Duodenal mucosa (tissue), 2 donors: Measurements from ENCODE around the gene PRSS53.
"Not testable (repeated sequence)": the region's sequence is repeated elsewhere in the genome, so short reads cannot be mapped to it uniquely, and the experiment has no call there.

Source experiments
- H3K27ac ChIP-seq: one replicate; pipeline ENCODE4 v1.7.0; 2013; ENCODE audit warnings: low read depth, low read length
- H3K27me3 ChIP-seq, 2 donors: one replicate each; pipeline ENCODE4 v1.7.0; 2013; ENCODE audit warnings: low read length in 2 of 2, control low read depth in 1 of 2; ENCODE audit not compliant: insufficient read depth in 2 of 2, control insufficient read depth in 1 of 2
- H3K36me3 ChIP-seq, 2 donors: one replicate each; pipeline ENCODE4 v1.7.0; 2013; ENCODE audit warnings: low read length in 2 of 2, control low read depth in 1 of 2; ENCODE audit not compliant: insufficient read depth in 2 of 2, control insufficient read depth in 1 of 2
- H3K4me1 ChIP-seq, 2 donors: one replicate each; pipeline ENCODE4 v1.7.0; 2013; ENCODE audit warnings: low read length in 2 of 2, control low read depth in 1 of 2; ENCODE audit not compliant: insufficient read depth in 2 of 2, control insufficient read depth in 1 of 2
- H3K4me3 ChIP-seq, 2 donors: one replicate each; pipeline ENCODE4 v1.7.0; 2013; ENCODE audit warnings: low read length in 2 of 2, low read depth in 1 of 2
- H3K9ac ChIP-seq, 2 donors: one replicate each; pipeline ENCODE4 v1.7.0; 2013; ENCODE audit warnings: low read length in 2 of 2, low read depth in 1 of 2
- H3K9me3 ChIP-seq, 2 donors: one replicate each; pipeline ENCODE4 v1.7.0; 2013; ENCODE audit warnings: low read length in 2 of 2, control low read depth in 1 of 2; ENCODE audit not compliant: control insufficient read depth in 1 of 2

Gene PRSS53

DNA sequence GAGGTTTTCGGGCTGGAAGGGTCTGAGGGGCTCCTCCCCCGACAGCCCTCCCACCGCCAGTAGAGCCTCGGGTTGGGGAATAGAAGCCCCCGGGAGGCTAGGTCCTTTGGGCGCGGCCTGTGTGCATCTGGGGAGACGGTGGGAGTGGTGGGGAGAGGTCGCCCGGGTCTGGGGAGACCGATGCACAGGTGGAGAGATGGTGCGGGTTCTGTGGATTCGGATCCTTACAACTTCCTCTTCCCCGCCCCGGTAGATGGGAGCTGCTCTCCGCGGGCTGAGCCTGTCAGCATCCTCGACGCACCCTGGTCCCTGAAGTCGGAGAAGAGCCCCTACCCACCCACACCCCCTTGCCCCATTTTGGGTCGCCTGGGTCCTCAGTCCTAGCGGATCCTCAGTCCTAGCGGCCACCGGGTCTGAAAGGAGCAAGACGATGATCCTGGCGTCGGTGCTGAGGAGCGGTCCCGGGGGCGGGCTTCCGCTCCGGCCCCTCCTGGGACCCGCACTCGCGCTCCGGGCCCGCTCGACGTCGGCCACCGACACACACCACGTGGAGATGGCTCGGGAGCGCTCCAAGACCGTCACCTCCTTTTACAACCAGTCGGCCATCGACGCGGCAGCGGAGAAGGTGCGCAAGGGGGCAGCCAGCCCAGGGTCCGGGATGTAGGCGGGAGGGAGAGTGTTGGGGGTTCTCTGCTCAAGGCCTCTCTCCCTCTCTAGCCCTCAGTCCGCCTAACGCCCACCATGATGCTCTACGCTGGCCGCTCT, 20.2 kb upstream of the PRSS53 start:
- H3K27ac ChIP-seq = peak overlapping the region; percentile 63
- H3K9me3 ChIP-seq = no peaks in the 10 kb centered on the region

DNA sequence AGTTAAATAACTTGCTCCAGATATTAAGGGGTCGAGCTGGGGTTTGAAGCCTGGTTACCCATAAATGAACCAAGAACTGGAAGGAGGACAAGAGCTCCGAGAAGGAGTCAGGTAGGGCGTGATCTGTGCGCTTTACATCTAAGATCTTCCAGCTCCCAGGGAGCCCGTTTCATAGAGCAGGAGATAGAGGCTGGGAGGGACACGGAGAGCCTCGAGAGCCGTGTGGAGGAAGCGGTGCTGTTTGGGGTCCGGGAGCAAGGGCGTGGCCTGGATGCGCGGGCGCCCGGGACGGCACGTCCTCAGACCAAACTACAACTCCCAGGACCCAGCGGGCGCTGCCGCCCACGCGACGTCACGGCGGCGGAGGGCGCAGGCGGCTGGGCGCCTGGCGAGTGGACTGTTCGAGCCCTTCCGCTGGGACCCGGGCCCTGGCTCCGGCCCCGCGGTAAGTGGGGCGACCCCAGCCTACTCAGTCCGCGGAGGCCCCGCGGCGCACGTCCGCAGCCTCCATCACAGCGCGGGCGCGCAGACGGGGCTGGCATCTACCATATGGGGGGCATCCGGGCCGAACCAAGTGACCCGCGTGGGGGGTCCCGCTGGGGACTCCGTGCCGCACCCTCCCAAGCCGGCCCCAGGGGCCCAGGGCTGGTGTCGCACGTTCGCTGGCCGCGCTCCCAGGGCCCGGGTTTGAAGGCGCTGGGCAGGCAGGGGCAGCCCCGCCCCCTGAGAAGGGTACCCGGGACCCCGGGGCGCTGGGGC, 19.5 kb upstream of the PRSS53 start, which contains the start of gene BCKDK:
BCKDK (plus strand) TSS at position 352 of the 759 bp plus-strand sequence. CDS start 838 bp downstream, outside the sequence.
- no peaks in the 10 kb centered on the region for H3K9me3 ChIP-seq
- H3K27me3 ChIP-seq = no peaks in the 10 kb centered on the region
- H3K4me1 ChIP-seq = peaks cover 19 to 25% of the 10 kb centered on the region in 2 donors
- H3K27ac ChIP-seq = peak within 1 kb of the TSS; percentile 63
- peaks cover 33 to 35% of the 10 kb centered on the region in 2 donors for H3K36me3 ChIP-seq
- H3K9ac ChIP-seq = peak within 1 kb of the TSS; percentile 78 to 85
- peak within 1 kb of the TSS; percentile 80 to 82 for H3K4me3 ChIP-seq

More for the DNA sequence above, 20.2 kb upstream of the PRSS53 start:
- Histone ChIP-seq H3K27me3 (no peaks in the 10 kb centered on the region), H3K9ac (peak overlapping the region; percentile 78 to 85), H3K36me3 (peaks cover 33 to 36% of the 10 kb centered on the region in 2 donors), H3K4me1 (peaks cover 27 to 30% of the 10 kb centered on the region in 2 donors), H3K4me3 (peak overlapping the region; percentile 80 to 82)

DNA sequence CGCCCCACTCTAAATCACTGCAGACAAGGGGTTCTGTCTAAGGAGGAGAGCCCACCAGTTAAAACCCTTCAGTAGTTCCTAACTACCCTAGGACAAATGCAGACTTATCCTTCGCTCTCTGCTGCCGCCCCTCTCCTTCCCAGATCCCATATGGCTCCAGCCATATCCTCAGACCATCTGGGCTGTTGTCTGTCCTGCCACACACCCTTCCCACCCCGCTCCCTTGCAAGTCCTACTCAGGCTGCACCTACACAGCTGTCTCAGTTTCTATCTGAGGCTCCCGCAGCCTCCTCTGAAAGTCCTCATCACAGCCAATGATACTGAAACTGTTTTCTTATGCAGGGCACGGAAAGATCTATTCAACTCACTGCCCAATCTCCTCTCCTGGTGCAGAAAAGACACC, 18.7 kb upstream of the PRSS53 start:
- Histone ChIP-seq H3K27ac (no peak overlapping the region), H3K9ac (no peak overlapping the region), H3K4me1 (peaks cover 13 to 20% of the 10 kb centered on the region in 2 donors), H3K36me3 (peaks cover 26 to 29% of the 10 kb centered on the region in 2 donors), H3K27me3 (no peaks in the 10 kb centered on the region), H3K4me3 (peak overlapping the region; percentile 80 to 82), H3K9me3 (no peaks in the 10 kb centered on the region)

DNA sequence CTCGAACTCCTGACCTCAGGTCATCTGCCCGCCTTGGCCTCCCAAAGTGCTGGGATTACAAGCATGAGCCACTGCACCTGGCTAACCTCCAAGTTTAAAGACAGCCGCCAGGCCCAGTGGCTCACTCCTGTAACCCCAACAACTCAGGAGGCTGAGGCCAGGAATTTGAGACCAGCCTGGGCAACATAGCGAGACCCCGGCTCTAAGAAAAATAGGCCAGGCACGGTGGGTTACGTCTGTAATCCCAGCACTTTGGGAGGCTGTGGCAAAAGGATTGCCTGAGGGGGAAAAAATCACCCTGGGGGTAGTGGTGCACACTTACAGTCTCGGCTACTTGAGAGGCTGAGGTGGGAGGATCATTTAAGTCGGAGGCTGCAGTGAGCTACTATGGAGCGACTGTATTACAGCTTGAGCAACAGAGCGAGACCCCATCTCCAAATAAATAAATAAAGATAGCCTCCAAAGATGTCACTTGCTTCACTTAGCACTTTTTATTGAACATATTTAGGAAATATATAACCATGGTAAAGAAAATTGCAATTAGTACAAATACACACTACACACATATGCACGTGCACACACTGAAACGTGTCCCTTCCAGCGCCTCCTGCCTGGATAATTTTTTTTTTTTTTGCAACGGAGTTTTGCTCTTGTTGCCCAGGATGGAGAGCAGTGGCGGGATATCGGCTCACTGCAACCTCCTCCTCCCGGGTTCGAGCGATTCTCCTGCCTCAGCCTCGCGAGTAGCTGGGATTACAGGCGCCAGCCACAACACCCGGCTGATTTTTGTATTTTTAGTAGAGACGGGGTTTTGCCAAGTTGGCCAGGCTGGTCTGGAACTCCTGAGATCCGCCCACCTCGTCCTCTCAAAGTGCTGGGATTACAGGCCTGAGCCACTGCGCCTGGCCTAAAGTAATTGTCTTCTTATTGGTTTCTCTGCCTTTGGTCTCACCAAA, 18.0 kb upstream of the PRSS53 start:
- Histone ChIP-seq H3K27me3 (no peaks in the 10 kb centered on the region), H3K4me1 (peaks cover 13 to 20% of the 10 kb centered on the region in 2 donors), H3K27ac (no peak overlapping the region), H3K4me3 (no peak overlapping the region), H3K9ac (no peak overlapping the region), H3K36me3 (peaks cover 21 to 22% of the 10 kb centered on the region in 2 donors), H3K9me3 (no peaks in the 10 kb centered on the region)

DNA sequence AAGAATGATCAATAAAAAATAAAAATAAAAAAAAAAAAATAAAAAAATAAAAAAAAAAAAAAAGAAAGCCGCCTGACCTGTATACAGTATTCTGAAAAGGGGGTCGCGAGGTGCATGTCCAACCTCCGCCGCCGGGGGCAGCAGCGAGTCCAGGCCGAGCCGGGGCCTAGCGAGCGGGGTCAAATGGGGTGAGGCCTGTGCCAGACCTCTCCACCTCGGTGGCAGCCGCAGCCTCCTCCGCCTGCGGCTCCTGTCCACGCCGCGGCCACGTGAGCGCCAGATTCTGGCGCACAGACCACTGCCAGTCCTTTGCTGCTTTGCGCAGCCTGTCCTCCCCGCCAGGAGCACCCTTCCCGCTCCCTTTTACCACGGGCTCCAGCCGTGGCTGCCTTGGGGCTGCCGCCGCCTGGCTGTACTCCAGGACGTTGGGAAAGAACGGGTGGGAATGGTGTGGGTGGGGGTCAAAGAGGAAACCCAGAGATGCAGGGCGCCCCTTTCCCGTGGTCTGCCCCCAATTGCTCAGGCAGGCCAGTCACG, 17.0 kb upstream of the PRSS53 start:
- no peaks in the 10 kb centered on the region for H3K27me3 ChIP-seq
- no peaks in the 10 kb centered on the region for H3K9me3 ChIP-seq
- H3K4me1 ChIP-seq = peaks cover 13 to 20% of the 10 kb centered on the region in 2 donors
- peak overlapping the region in 1 of 2 donors; percentile 43 for H3K4me3 ChIP-seq
- H3K27ac ChIP-seq = no peak overlapping the region
- peaks cover 10 to 12% of the 10 kb centered on the region in 2 donors for H3K36me3 ChIP-seq
- H3K9ac ChIP-seq = peak overlapping the region in 1 of 2 donors; percentile 47

DNA sequence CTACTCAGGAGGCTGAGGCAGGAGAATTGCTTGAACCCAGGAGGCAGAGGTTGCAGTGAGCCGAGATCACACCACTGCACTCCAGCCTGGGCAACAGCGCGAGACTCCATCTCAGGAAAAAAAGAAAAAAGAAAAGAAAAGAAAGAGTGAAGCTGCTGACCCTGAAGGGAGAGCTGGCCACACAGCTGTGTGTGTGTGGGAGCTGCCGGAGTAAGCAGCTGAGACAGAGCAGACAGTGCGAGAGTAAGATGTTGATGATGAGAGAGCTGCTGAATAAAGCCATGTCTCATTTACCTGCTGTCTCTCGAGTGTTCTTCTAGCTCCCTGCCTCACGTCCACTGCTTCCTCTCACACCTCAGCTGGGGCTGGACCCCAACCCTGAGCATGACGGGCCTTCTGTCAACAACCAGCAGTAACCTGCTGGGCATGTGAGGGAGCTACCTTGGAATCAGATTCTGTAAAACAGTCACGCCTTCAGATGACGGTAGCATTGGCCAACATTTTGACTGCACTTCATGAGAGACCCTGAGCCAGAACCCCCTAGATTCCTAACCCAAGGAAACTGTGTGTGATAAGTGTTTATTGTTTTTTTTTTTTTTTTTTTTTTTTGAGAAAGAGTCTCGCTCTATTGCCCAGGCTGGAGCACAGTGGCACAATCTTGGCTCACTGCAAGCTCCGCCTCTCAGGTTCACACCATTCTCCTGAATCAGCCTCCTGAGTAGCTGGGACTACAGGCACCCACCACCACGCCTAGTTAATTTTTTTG, 12.3 kb upstream of the PRSS53 start:
- not testable (repeated sequence) for H3K27ac ChIP-seq, H3K4me3 ChIP-seq, H3K9ac ChIP-seq, H3K4me1 ChIP-seq, H3K27me3 ChIP-seq, H3K36me3 ChIP-seq, H3K9me3 ChIP-seq

DNA sequence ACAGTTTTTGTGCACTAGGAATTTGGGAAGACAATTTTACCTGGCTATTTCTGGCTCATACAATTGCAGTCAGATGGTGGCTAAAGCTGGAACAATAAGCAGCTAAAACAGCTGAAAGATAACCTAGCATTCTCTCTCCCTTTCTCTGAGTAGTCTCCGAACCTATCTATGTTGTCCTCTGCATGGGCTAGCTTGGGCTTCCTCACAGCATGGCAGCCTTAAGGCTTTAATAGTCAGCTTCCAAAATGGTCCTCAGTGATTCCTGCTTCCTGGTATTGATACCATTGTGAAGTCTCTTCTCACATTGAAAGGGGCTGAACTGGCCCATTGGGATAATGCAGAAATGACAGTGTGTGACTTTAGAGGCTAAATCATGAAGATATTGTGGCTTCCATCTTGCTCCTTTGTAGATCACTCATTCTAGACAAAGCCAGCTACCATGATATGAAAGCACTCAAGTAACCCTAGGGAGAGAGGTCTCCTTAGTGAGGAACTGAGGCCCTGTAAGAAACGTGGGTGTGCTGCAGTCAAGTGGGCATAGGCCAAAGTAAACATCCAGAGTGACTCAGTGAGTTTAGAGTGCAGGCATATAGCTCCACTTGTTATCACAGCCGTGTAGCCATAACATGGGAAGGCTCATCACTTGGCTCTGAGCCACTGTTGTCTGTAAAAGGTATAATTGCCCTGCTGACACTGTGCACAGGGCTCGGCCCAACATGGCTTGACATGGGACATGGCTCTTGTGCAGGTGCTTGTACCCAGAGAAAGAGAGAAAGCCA, 11.3 kb upstream of the PRSS53 start:
- Histone ChIP-seq H3K27ac (no peak overlapping the region), H3K9ac (no peak overlapping the region), H3K36me3 (no peaks in the 10 kb centered on the region), H3K4me1 (peaks cover 0 to 7% of the 10 kb centered on the region in 2 donors), H3K27me3 (no peaks in the 10 kb centered on the region), H3K4me3 (no peak overlapping the region), H3K9me3 (peaks cover 0 to 5% of the 10 kb centered on the region in 2 donors)

DNA sequence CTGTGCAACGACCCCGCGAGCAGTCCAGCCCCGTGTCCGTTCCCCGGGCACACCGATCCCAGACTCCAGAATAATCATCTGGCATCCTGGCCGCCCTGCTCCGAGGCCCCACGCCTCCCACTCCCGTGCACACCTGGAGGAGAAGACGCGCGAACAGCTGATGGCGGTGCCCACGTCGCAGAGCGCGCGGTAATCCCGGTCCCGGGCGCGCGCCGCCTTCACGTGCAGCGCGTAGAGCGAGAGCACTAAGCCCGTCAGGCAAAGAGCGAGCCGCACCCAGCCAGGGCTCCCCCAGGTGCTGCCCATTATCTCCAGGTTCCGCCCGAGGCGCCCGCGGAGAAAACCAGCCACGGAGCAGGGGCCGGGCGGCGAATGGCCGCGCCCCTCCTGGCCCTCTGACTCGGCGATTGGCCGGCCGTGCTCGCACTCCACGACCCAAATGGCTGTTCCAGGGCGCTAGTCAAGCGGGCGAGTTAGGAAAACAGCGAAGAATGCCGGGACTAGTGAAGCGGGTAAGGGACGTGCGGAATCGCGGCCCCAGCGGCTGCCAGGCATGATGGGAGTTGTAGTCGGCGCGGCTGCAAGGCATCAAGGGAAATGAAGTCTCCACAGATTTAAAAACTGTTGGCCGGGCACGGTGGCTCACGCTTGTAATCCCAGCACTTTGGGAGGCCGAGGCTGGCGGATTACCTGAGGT, 5.8 kb upstream of the PRSS53 start, which contains the start of gene VKORC1:
VKORC1 (minus strand) TSS at position 374 of the 697 bp plus-strand sequence; CDS start at position 306, 68 bp downstream.
- Histone ChIP-seq H3K9ac (peak within 1 kb of the TSS; percentile 51 to 94), H3K9me3 (no peaks in the 10 kb centered on the region), H3K4me3 (peak within 1 kb of the TSS; percentile 93 to 95), H3K27ac (peak within 1 kb of the TSS; percentile 82), H3K4me1 (peaks cover 9 to 28% of the 10 kb centered on the region in 2 donors), H3K36me3 (peaks cover 0 to 9% of the 10 kb centered on the region in 2 donors), H3K27me3 (no peaks in the 10 kb centered on the region)
